ENCODE data around the gene CLINT1. TPM values are rescaled to one million over a fixed set of nuclear protein-coding genes. Genes with fewer than 3 reads are reported as not detected.

Gene CLINT1
- total RNA-seq, 1 donor from 2014 or later = 148 TPM

DNA sequence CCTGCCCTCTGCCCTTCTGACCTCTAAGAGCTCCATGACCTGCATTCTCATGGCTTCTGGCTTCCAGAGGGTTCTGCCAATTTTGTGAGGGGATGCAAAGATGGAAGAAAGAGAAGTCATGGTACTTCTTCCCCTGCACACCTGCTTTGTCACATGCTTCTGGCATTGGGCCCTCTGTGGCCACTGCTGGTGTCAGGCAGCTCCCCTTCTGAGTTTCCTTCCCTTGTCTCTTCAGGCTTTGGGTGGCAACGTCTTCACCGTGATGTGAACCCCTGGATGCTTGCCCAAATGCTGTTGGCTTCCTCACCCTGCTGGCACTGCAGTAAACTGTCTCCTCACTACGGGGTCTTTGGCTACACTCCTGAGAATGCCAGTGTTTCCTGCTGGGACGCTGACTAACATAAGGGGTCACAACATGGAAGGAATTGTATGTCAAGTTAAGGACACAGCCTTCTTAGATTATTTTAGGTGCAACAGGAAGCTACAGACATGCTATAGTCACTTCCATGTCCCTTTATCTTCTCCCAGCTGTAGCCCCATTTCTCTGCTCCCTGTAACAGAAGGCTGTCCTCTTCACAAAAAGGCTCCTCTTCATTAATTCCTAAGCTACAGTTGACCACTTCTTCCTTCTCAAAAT, 8.9 kb upstream of the CLINT1 start:
- FAIRE-seq = peak; percentile 28
- Histone ChIP-seq H3K27me3 (ENCODE audit: control insufficient read depth, insufficient read depth, low read length) (no peaks in the 10 kb centered on the region), H3K4me3 (ENCODE audit: low read depth, low read length) (no peak overlapping the region), H3K36me3 (ENCODE audit: control insufficient read depth, insufficient read depth, low read length) (no peaks in the 10 kb centered on the region)
- TF ChIP-seq CTCF (IDR thresholded peaks at IDR 0.05; ENCODE audit: insufficient read depth, low read length, severe bottlenecking) = no peak
- no peak for DNase-seq (ENCODE audit: low read depth)

GRCh38 chr5:157866536-157866935, 7.6 kb upstream of the CLINT1 start:
- TF ChIP-seq CTCF (IDR thresholded peaks at IDR 0.05; ENCODE audit: insufficient read depth, low read length, severe bottlenecking) = no peak
- no peaks in the 10 kb centered on the region for H3K27me3 ChIP-seq (ENCODE audit: control insufficient read depth, insufficient read depth, low read length)
- DNase-seq (ENCODE audit: low read depth) (no peak), FAIRE-seq (no peak)
- no peaks in the 10 kb centered on the region for H3K36me3 ChIP-seq (ENCODE audit: control insufficient read depth, insufficient read depth, low read length)
- no peak overlapping the region for H3K4me3 ChIP-seq (ENCODE audit: low read depth, low read length)

- no peak overlapping the region for H3K4me3 ChIP-seq (ENCODE audit: low read depth, low read length)
- FAIRE-seq (no peak), DNase-seq (ENCODE audit: low read depth) (peak; percentile 73)
- H3K36me3 ChIP-seq (ENCODE audit: control insufficient read depth, insufficient read depth, low read length) = no peaks in the 10 kb centered on the region
- no peaks in the 10 kb centered on the region for H3K27me3 ChIP-seq (ENCODE audit: control insufficient read depth, insufficient read depth, low read length)
- TF ChIP-seq CTCF (IDR thresholded peaks at IDR 0.05; ENCODE audit: insufficient read depth, low read length, severe bottlenecking) = no peak
Measured at GRCh38 chr5:157865781-157866180, 6.8 kb upstream of the CLINT1 start.

- H3K36me3 ChIP-seq (ENCODE audit: control insufficient read depth, insufficient read depth, low read length) = no peaks in the 10 kb centered on the region
- TF ChIP-seq CTCF (IDR thresholded peaks at IDR 0.05; ENCODE audit: insufficient read depth, low read length, severe bottlenecking) = no peak
- FAIRE-seq (no peak), DNase-seq (ENCODE audit: low read depth) (no peak)
- no peaks in the 10 kb centered on the region for H3K27me3 ChIP-seq (ENCODE audit: control insufficient read depth, insufficient read depth, low read length)
- no peak overlapping the region for H3K4me3 ChIP-seq (ENCODE audit: low read depth, low read length)
Measured at GRCh38 chr5:157864067-157864466, 5.1 kb upstream of the CLINT1 start.

GRCh38 chr5:157862183-157862851, 3.4 kb upstream of the CLINT1 start:
- no peaks in the 10 kb centered on the region for H3K27me3 ChIP-seq (ENCODE audit: control insufficient read depth, insufficient read depth, low read length)
- TF ChIP-seq CTCF (IDR thresholded peaks at IDR 0.05; ENCODE audit: insufficient read depth, low read length, severe bottlenecking) = no peak
- H3K36me3 ChIP-seq (ENCODE audit: control insufficient read depth, insufficient read depth, low read length) = no peaks in the 10 kb centered on the region
- H3K4me3 ChIP-seq (ENCODE audit: low read depth, low read length) = no peak overlapping the region
- DNase-seq (ENCODE audit: low read depth) (no peak), FAIRE-seq (no peak)
